ENCODE measurements around the gene MICAL1. TPM values are rescaled to one million over a fixed set of nuclear protein-coding genes. Genes with fewer than 3 reads are reported as not detected.

MICAL1 gene
- total RNA-seq, 1 experiment from 2014 or later = 92.9 TPM

DNA sequence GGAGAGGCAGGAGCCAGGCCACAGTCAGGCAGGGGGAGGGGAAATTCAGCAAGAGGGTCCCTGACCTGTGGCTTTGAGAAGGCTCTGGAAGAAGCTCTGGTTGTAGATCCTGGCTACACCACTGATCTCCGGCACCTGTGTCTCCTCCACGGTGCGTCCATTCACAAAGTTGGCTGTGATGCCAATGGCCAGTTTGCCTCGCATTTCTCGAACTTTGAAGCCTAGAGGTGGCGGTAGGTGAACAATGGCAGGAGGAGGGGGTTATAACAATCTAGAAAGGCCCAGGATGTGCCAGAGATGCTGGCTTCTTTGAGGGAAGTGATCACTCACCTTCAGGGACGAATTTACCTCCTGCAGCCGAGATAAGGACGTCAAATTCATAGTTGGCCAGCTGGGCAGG is 3.4 kb downstream of the MICAL1 start:
- no CpG with 5 or more reads among the region's 9 CpGs for WGBS (ENCODE audit: extremely low coverage, insufficient read length, low lambda C conversion rate)
- peaks cover 8 to 49% (median 32%) of the 10 kb centered on the region in 3 experiments for H3K36me3 Mint-ChIP-seq (ENCODE audit: insufficient read depth in 1 of 3, low read depth in 3 of 3)
- Histone ChIP-seq H3K4me1 (ENCODE audit: insufficient read depth, low read length) (peaks cover 7% of the 10 kb centered on the region; the same call in 1 of the 2 replicates), H3K4me2 (ENCODE audit: insufficient read depth, insufficient read length, low read length) (no peak overlapping the region), H3K23ac (ENCODE audit: insufficient read length, low read depth, low read length) (no peak overlapping the region), H4K20me1 (ENCODE audit: control insufficient read depth, insufficient read depth, insufficient read length) (no peaks in the 10 kb centered on the region), H3K9me3 (ENCODE audit: control insufficient read depth, low read depth, low read length) (no peaks in the 10 kb centered on the region), H2BK5ac (ENCODE audit: insufficient read length, low read length) (no peak overlapping the region), H4K8ac (replicated peaks; ENCODE audit: insufficient read length, low read depth, low read length) (no peak overlapping the region), H3K56ac (ENCODE audit: insufficient read length, low read depth, low read length) (no peak overlapping the region), H3K18ac (ENCODE audit: insufficient read length, low read depth, low read length) (no peak overlapping the region), H4K5ac (ENCODE audit: insufficient read length, low read depth, low read length) (no peak overlapping the region), H3K27me3 (ENCODE audit: insufficient read depth, low read length) (no peaks in the 10 kb centered on the region), H3T11ph (ENCODE audit: low read length) (no peak overlapping the region), H3K79me1 (ENCODE audit: insufficient read depth, low read depth, low read length, poor library complexity, severe bottlenecking) (no peaks in the 10 kb centered on the region), H2BK120ac (ENCODE audit: low read depth, low read length, poor library complexity, severe bottlenecking) (no peak overlapping the region), H4K91ac (ENCODE audit: insufficient read length, low read depth, low read length) (no peak overlapping the region), H2AK5ac (ENCODE audit: insufficient read length, low read length) (no peak overlapping the region), H3K23me2 (ENCODE audit: insufficient read length, low read depth, low read length, poor library complexity, severe bottlenecking) (peaks cover 10% of the 10 kb centered on the region), H3K14ac (ENCODE audit: insufficient read depth, low read length) (no peak overlapping the region), H3K9ac (ENCODE audit: extremely low read depth, insufficient read length, low read length) (no peak overlapping the region), H2BK12ac (ENCODE audit: insufficient read length, low read depth, low read length) (no peak overlapping the region), H2BK20ac (ENCODE audit: low read depth, low read length, poor library complexity, severe bottlenecking) (no peak overlapping the region), H2BK15ac (ENCODE audit: low read depth, low read length) (no peak overlapping the region), H3K79me2 (ENCODE audit: insufficient read depth, low read length) (no peaks in the 10 kb centered on the region), H3K27ac (ENCODE audit: insufficient read length, low read depth, low read length) (no peak overlapping the region), H2AFZ (ENCODE audit: low read length) (no peak overlapping the region), H3K4ac (ENCODE audit: low read depth, low read length) (no peak overlapping the region)
- DNase-seq = no peak
- no peak overlapping the region for H3K4me3 Mint-ChIP-seq
- peaks cover 18 to 19% of the 10 kb centered on the region in 2 experiments for H3K4me1 Mint-ChIP-seq
- no peaks in the 10 kb centered on the region for H3K27me3 Mint-ChIP-seq (ENCODE audit: low read depth)
- no peaks in the 10 kb centered on the region; a peak in 1 of 5 replicates for H3K9me3 Mint-ChIP-seq
- H3K27ac Mint-ChIP-seq = no peak overlapping the region
- TF ChIP-seq, protein P1, sequence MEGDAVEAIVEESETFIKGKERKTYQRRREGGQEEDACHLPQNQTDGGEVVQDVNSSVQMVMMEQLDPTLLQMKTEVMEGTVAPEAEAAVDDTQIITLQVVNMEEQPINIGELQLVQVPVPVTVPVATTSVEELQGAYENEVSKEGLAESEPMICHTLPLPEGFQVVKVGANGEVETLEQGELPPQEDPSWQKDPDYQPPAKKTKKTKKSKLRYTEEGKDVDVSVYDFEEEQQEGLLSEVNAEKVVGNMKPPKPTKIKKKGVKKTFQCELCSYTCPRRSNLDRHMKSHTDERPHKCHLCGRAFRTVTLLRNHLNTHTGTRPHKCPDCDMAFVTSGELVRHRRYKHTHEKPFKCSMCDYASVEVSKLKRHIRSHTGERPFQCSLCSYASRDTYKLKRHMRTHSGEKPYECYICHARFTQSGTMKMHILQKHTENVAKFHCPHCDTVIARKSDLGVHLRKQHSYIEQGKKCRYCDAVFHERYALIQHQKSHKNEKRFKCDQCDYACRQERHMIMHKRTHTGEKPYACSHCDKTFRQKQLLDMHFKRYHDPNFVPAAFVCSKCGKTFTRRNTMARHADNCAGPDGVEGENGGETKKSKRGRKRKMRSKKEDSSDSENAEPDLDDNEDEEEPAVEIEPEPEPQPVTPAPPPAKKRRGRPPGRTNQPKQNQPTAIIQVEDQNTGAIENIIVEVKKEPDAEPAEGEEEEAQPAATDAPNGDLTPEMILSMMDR (conservative IDR thresholded peaks at IDR 0.05) = no peak

All from H9 (cell line).